ENCODE data around the gene PLCH1.

GRCh38 chr3:155560135-155560534 is 184.7 kb downstream of the PLCH1 start:
- TF ChIP-seq CTCF (IDR thresholded peaks at IDR 0.05) (no peak), ZFX (IDR thresholded peaks at IDR 0.05; ENCODE audit: borderline replicate concordance) (no peak)

Data from 22Rv1 (cell line).